Osteoblast (primary cell): ENCODE measurements around the gene ULBP1. TPM values are rescaled to one million over a fixed set of nuclear protein-coding genes. Genes with fewer than 3 reads are reported as not detected.
"Not testable (repeated sequence)": the region's sequence is repeated elsewhere in the genome, so short reads cannot be mapped to it uniquely, and the experiment has no call there.

ENCODE experiments used
- DNase-seq: peaks from one replicate; pipeline ENCODE4 v3.0.0; 2011; ENCODE audit warnings: low spot score, mixed read lengths; ENCODE audit not compliant: insufficient read length; ENCODE audit errors: missing footprints
- H2AFZ ChIP-seq: 2 replicates; pipeline ENCODE4 v1.6.0; 2011; ENCODE audit warnings: mild to moderate bottlenecking, low read length
- H3K27ac ChIP-seq: 2 replicates; pipeline ENCODE4 v1.5.1; 2011; ENCODE audit warnings: mild to moderate bottlenecking, low read depth, low read length, moderate library complexity
- H3K27me3 ChIP-seq: 2 replicates; pipeline ENCODE4 v1.6.0; 2012; ENCODE audit warnings: mild to moderate bottlenecking, control low read depth, inconsistent platforms, low read length, moderate library complexity; ENCODE audit not compliant: insufficient read depth
- H3K36me3 ChIP-seq: 2 replicates; pipeline ENCODE4 v1.5.1; 2011; ENCODE audit warnings: mild to moderate bottlenecking, low read length, control low read depth, moderate library complexity; ENCODE audit not compliant: insufficient read depth
- H3K4me1 ChIP-seq: 2 replicates; pipeline ENCODE4 v1.5.1; 2011; ENCODE audit warnings: mild to moderate bottlenecking, low read length, control low read depth, moderate library complexity; ENCODE audit not compliant: insufficient read depth
- H3K4me2 ChIP-seq: 2 replicates; pipeline ENCODE4 v1.6.0; 2011; ENCODE audit warnings: mild to moderate bottlenecking, low read length; ENCODE audit not compliant: insufficient read depth
- H3K4me3 ChIP-seq: fragments of 200-600 bp; sonication (generic); 3 replicates; pipeline ENCODE4 v1.5.1; 2012; ENCODE audit warnings: mild to moderate bottlenecking, low read length, inconsistent platforms; ENCODE audit not compliant: insufficient read depth
- H3K79me2 ChIP-seq: 2 replicates; pipeline ENCODE4 v1.6.0; 2012; ENCODE audit warnings: mild to moderate bottlenecking, low read length, control low read depth, inconsistent platforms; ENCODE audit not compliant: insufficient read depth
- H3K9me3 ChIP-seq: 2 replicates; pipeline ENCODE4 v1.5.1; 2011; ENCODE audit warnings: low read depth, low read length, control low read depth
- H4K20me1 ChIP-seq: 2 replicates; pipeline ENCODE4 v1.6.0; 2012; ENCODE audit warnings: mild to moderate bottlenecking, low read length, control low read depth; ENCODE audit not compliant: insufficient read depth
- CTCF ChIP-seq: IDR thresholded peaks from 2 replicates; pipeline ENCODE4 v1.5.1; 2011; ENCODE audit warnings: mild to moderate bottlenecking, low read depth, low read length, moderate library complexity; ENCODE audit errors: extremely low read depth
- total RNA-seq: library from RNA; depleted of rRNA; stranded (reverse); fragments of >200 nt; gene quantifications from 2 replicates; pipeline ENCODE4 v1.2.3, GENCODE V29; 2012

ULBP1 gene
- total RNA-seq, 1 donor, result 0.72 TPM

GRCh38 chr6:149969635-149970034 is 5.9 kb downstream of the ULBP1 start:
- DNase-seq, result peak; percentile 68
- no peaks in the 10 kb centered on the region for H3K9me3 ChIP-seq
- peaks cover 35% of the 10 kb centered on the region for H3K27me3 ChIP-seq
- H3K4me3 ChIP-seq, result no peak overlapping the region
- no peak overlapping the region for H3K4me2 ChIP-seq
- no peaks in the 10 kb centered on the region for H3K36me3 ChIP-seq
- H3K79me2 ChIP-seq, result no peaks in the 10 kb centered on the region
- H4K20me1 ChIP-seq, result no peaks in the 10 kb centered on the region
- no peak overlapping the region for H2AFZ ChIP-seq
- H3K4me1 ChIP-seq, result no peaks in the 10 kb centered on the region
- no peak overlapping the region for H3K27ac ChIP-seq
- no peak for TF ChIP-seq CTCF

- not testable (repeated sequence) for H2AFZ ChIP-seq, H3K27ac ChIP-seq, H3K9me3 ChIP-seq, H3K4me1 ChIP-seq, H3K36me3 ChIP-seq, H3K4me2 ChIP-seq, DNase-seq, H4K20me1 ChIP-seq, H3K79me2 ChIP-seq, H3K4me3 ChIP-seq
- peaks cover 59% of the 10 kb centered on the region for H3K27me3 ChIP-seq
Observed at GRCh38 chr6:149974394-149974793, 10.7 kb downstream of the ULBP1 start.

GRCh38 chr6:149974825-149975224 is 11.1 kb downstream of the ULBP1 start:
- H3K9me3 ChIP-seq, result no peaks in the 10 kb centered on the region
- H3K27ac ChIP-seq, result no peak overlapping the region
- H3K27me3 ChIP-seq, result peaks cover 59% of the 10 kb centered on the region
- no peaks in the 10 kb centered on the region for H3K79me2 ChIP-seq
- H3K4me2 ChIP-seq, result no peak overlapping the region
- no peaks in the 10 kb centered on the region for H3K4me1 ChIP-seq
- H2AFZ ChIP-seq, result no peak overlapping the region
- no peak for DNase-seq
- no peak for TF ChIP-seq CTCF
- H3K36me3 ChIP-seq, result no peaks in the 10 kb centered on the region
- H4K20me1 ChIP-seq, result no peaks in the 10 kb centered on the region
- no peak overlapping the region for H3K4me3 ChIP-seq

GRCh38 chr6:149975400-149975799 is 11.7 kb downstream of the ULBP1 start:
- no peak overlapping the region for H3K27ac ChIP-seq
- TF ChIP-seq CTCF, result no peak
- H3K9me3 ChIP-seq, result no peaks in the 10 kb centered on the region
- no peaks in the 10 kb centered on the region for H3K79me2 ChIP-seq
- H3K4me1 ChIP-seq, result no peaks in the 10 kb centered on the region
- no peak overlapping the region for H3K4me2 ChIP-seq
- H3K4me3 ChIP-seq, result no peak overlapping the region
- peaks cover 59% of the 10 kb centered on the region for H3K27me3 ChIP-seq
- no peaks in the 10 kb centered on the region for H4K20me1 ChIP-seq
- DNase-seq, result no peak
- H2AFZ ChIP-seq, result no peak overlapping the region
- H3K36me3 ChIP-seq, result no peaks in the 10 kb centered on the region

GRCh38 chr6:149977221-149977620 is 13.5 kb downstream of the ULBP1 start:
- TF ChIP-seq CTCF, result no peak
- Histone ChIP-seq H3K9me3 (no peaks in the 10 kb centered on the region), H3K79me2 (no peaks in the 10 kb centered on the region)

More at GRCh38 chr6:149977221-149977620, 13.5 kb downstream of the ULBP1 start:
- no peak for DNase-seq
- no peak overlapping the region for H3K4me3 ChIP-seq
- H3K27me3 ChIP-seq, result peaks cover 72% of the 10 kb centered on the region
- H3K4me1 ChIP-seq, result no peaks in the 10 kb centered on the region
- H3K36me3 ChIP-seq, result no peaks in the 10 kb centered on the region
- H4K20me1 ChIP-seq, result no peaks in the 10 kb centered on the region
- H2AFZ ChIP-seq, result no peak overlapping the region
- no peak overlapping the region for H3K27ac ChIP-seq
- H3K4me2 ChIP-seq, result no peak overlapping the region
